K562 (cell line): ENCODE measurements around the gene CYP21A2. TPM values are rescaled to one million over a fixed set of nuclear protein-coding genes. Genes with fewer than 3 reads are reported as not detected.

Experiments used
- AFF1 ChIP-seq, 2 experiments: fragments of 450-650 bp; IDR thresholded peaks; 2 replicates each; pipeline ENCODE4 v1.6.1; 2018; ENCODE audit warnings: mild to moderate bottlenecking in 2 of 2, low read depth in 1 of 2; ENCODE audit not compliant: partially characterized antibody in 2 of 2
- FOXK1 ChIP-seq: sonication (generic); formaldehyde crosslinking; IDR thresholded peaks from 2 replicates; pipeline ENCODE4 v1.8.0; 2022; ENCODE audit warnings: missing genetic modification reagents, mild to moderate bottlenecking, borderline replicate concordance
- GTF2A2 ChIP-seq: IDR thresholded peaks from 2 replicates; pipeline ENCODE4 v1.6.1; 2016; ENCODE audit warnings: mild to moderate bottlenecking, missing genetic modification characterization, missing compliant biosample characterization
- JUNB ChIP-seq: fragments of 450-650 bp; formaldehyde crosslinking; conservative IDR thresholded peaks from 2 replicates; pipeline ENCODE4 v1.4.0; 2020; ENCODE audit warnings: mild to moderate bottlenecking
- PHF21A ChIP-seq: fragments of 450-650 bp; IDR thresholded peaks from 2 replicates; pipeline ENCODE4 v1.6.1; 2017; ENCODE audit warnings: low read depth, borderline replicate concordance
- RBM22 ChIP-seq: fragments of 200-400 bp; formaldehyde crosslinking; IDR thresholded peaks from 2 replicates; pipeline ENCODE4 v1.6.1; 2018; ENCODE audit warnings: low read length, low read depth; ENCODE audit not compliant: poor library complexity, severe bottlenecking
- SAFB2 ChIP-seq: fragments of 200-400 bp; formaldehyde crosslinking; IDR thresholded peaks from 2 replicates; pipeline ENCODE4 v1.6.1; 2018; ENCODE audit warnings: borderline replicate concordance, low read length, low read depth, moderate library complexity; ENCODE audit not compliant: severe bottlenecking
- ZNF24 ChIP-seq: fragments of 450-650 bp; IDR thresholded peaks from 2 replicates; pipeline ENCODE4 v1.6.1; 2016
- ZNF57 ChIP-seq: fragments of 450-650 bp; formaldehyde crosslinking; IDR thresholded peaks from 2 replicates; pipeline ENCODE4 v1.4.0; 2020; ENCODE audit warnings: mild to moderate bottlenecking, moderate library complexity
- polyA plus RNA-seq, 8 experiments: library from polyadenylated mRNA; depleted of rRNA in 4 of 8; stranded (reverse) in 5 of 8; unstranded in 3 of 8; fragments of >200 nt; fragmentation: Nextera tagmentation in 2 of 8; fragmentation: Illumina TruSeq in 1 of 8; extraction: Ambion mirVana in 2 of 8; extraction: Trizol in 1 of 8; gene quantifications; 2 replicates each; pipeline versions ENCODE4 v1.2.1 to v1.2.3, GENCODE V29; 2011 to 2014; ENCODE audit warnings: inconsistent platforms in 1 of 8, missing spikeins in 1 of 8
- total RNA-seq, 7 experiments: library from RNA; depleted of rRNA in 6 of 7; stranded (reverse); fragments of >200 nt in 6 of 7; fragmentation: Illumina TruSeq in 2 of 7; extraction: Trizol in 2 of 7; gene quantifications; 2 replicates each; pipeline versions ENCODE4 v1.2.1 to v1.2.3, GENCODE V29; 2011 to 2021; ENCODE audit warnings: low replicate concordance in 1 of 7

The CYP21A2 gene
- total and polyA plus RNA-seq, 9 of the 15 experiments (the other 6 are each of a cell fraction or from before 2014, with no cell fraction given), result 0.03 to 1.4 (median 0.19) TPM

GRCh38 chr6:32088487-32089049 lies 50.4 kb downstream of the CYP21A2 start (continued):
- TF ChIP-seq AFF1 (IDR thresholded peaks at IDR 0.05; ENCODE audit: low read depth in 1 of 2, partially characterized antibody in 2 of 2), result no peak
- TF ChIP-seq PHF21A, result no peak
- TF ChIP-seq ZNF57 (CRISPR knock-in tag), result no peak
- TF ChIP-seq JUNB (CRISPR knock-in tag), result no peak
- no peak for TF ChIP-seq FOXK1 (CRISPR knock-in tag)
- no peak for TF ChIP-seq RBM22
- TF ChIP-seq ZNF24, result no peak
- TF ChIP-seq GTF2A2 (tag), result no peak
- no peak for TF ChIP-seq SAFB2
